Measurements from ENCODE around the gene ZMAT5. TPM values are rescaled to one million over a fixed set of nuclear protein-coding genes. Genes with fewer than 3 reads are reported as not detected.

The ZMAT5 gene
- total RNA-seq, 1 donor from 2014 or later = 18.8 TPM

DNA sequence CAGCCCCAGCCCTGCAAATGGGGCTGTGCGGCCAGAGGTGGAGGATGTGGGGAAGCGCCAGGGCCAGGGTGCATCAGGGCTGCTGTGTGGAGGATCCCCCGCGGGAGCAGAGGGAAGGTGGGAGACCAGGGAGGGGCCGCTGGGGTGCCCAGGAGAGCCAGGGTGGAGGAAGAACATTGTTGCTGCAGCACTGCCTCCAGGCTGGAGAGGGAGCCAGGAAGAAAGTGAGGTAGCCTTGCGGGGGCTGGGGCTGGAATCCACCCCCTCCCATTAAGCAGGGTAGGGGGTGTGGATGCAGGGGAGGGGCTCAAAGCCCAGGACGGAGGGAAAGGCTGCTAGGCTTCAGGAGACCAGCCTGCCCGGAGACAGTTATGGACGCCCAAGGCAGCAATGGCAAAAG is 32.0 kb downstream of the ZMAT5 start:
- no peak overlapping the region for H3K9ac ChIP-seq (ENCODE audit: low read depth in 1 of 3, low read length in 3 of 3)
- H3K4me3 ChIP-seq (ENCODE audit: low read length in 3 of 3) = no peak overlapping the region
- no peak overlapping the region for H3K27ac ChIP-seq (ENCODE audit: low read depth, low read length)
- H3K36me3 ChIP-seq (ENCODE audit: control insufficient read depth in 3 of 3, insufficient read depth in 3 of 3, low read length in 3 of 3) = peaks cover 18 to 36% (median 35%) of the 10 kb centered on the region in 3 donors
- H3K4me1 ChIP-seq (ENCODE audit: control insufficient read depth in 3 of 3, insufficient read depth in 3 of 3, low read length in 3 of 3) = peaks cover 7 to 11% (median 9%) of the 10 kb centered on the region in 3 donors
- H3K27me3 ChIP-seq (ENCODE audit: control insufficient read depth in 3 of 3, insufficient read depth in 3 of 3, low read length in 3 of 3) = no peaks in the 10 kb centered on the region
- H3K9me3 ChIP-seq (ENCODE audit: control insufficient read depth in 3 of 3, low read length in 3 of 3) = no peaks in the 10 kb centered on the region

DNA sequence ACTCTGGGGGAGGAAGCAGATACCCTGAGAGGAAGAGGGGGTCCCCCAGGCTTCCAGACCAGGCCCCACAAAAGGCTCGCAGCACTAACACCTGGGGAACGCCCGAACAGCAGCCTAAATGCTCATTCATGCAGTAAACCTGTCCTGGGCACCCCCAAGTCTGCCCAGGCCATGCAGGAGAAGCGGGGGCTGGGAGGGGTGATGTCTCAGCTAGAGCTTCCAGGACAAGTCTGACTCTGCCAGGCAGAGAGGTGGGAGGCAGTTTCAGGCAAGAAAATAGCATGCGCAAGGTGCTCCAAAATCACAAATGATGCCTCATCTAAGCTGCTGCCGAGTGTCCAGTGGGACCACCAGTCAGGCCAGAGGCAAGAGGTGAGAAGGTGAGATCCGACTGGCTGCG is 32.4 kb downstream of the ZMAT5 start:
- no peaks in the 10 kb centered on the region for H3K9me3 ChIP-seq (ENCODE audit: control insufficient read depth in 3 of 3, low read length in 3 of 3)
- no peak overlapping the region for H3K4me3 ChIP-seq (ENCODE audit: low read length in 3 of 3)
- H3K27ac ChIP-seq (ENCODE audit: low read depth, low read length) = no peak overlapping the region
- H3K27me3 ChIP-seq (ENCODE audit: control insufficient read depth in 3 of 3, insufficient read depth in 3 of 3, low read length in 3 of 3) = no peaks in the 10 kb centered on the region
- peaks cover 18 to 32% (median 30%) of the 10 kb centered on the region in 3 donors for H3K36me3 ChIP-seq (ENCODE audit: control insufficient read depth in 3 of 3, insufficient read depth in 3 of 3, low read length in 3 of 3)
- peaks cover 7 to 11% (median 9%) of the 10 kb centered on the region in 3 donors for H3K4me1 ChIP-seq (ENCODE audit: control insufficient read depth in 3 of 3, insufficient read depth in 3 of 3, low read length in 3 of 3)
- no peak overlapping the region for H3K9ac ChIP-seq (ENCODE audit: low read depth in 1 of 3, low read length in 3 of 3)

DNA sequence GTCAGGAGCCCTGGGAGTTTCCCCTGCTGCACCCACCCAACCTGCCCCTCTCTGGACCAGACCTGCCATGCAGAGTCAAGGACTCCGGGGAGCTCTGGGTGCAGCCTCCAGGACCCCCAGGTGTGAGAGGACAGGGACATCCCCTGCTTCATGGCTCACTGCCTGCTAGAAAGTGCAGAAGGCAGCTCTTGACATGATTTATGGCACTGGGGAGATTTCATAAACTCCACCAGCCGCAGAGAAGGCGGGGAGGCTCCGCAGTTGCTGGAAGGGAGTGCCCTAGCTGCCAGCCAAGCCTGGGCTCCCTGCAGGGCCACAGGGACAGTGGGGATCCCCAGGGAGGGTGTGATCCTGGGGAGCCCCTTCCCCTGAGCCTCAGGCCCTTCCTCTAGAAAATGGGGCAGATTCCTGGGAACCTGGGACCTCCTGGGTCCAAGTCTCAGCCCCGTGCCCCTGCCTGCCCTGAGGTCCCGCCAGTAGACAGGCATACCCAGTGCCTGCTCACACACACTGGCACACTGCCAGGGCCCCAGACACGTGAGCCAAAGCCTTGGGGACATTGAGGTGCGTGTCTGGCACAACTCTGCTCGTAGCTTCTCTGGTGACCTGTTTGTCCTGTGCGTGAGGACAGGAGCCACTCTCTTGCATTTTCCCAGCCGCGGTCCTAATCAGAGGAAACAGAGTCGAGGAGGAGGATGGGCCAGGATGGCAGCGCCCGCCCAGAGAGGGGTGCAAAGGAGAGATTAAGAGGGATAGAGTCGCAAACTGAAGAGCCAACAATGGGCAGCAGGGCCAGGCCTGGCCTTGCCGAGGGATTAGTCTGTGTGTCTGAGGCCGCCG is 33.2 kb downstream of the ZMAT5 start:
- peaks cover 18 to 26% (median 25%) of the 10 kb centered on the region in 3 donors for H3K36me3 ChIP-seq (ENCODE audit: control insufficient read depth in 3 of 3, insufficient read depth in 3 of 3, low read length in 3 of 3)
- H3K27me3 ChIP-seq (ENCODE audit: control insufficient read depth in 3 of 3, insufficient read depth in 3 of 3, low read length in 3 of 3) = no peaks in the 10 kb centered on the region
- no peak overlapping the region for H3K4me3 ChIP-seq (ENCODE audit: low read length in 3 of 3)
- H3K9ac ChIP-seq (ENCODE audit: low read depth in 1 of 3, low read length in 3 of 3) = peak overlapping the region in 1 of 3 donors; percentile 14
- no peaks in the 10 kb centered on the region for H3K9me3 ChIP-seq (ENCODE audit: control insufficient read depth in 3 of 3, low read length in 3 of 3)
- H3K27ac ChIP-seq (ENCODE audit: low read depth, low read length) = peak overlapping the region; percentile 23
- peaks cover 7 to 11% (median 9%) of the 10 kb centered on the region in 3 donors for H3K4me1 ChIP-seq (ENCODE audit: control insufficient read depth in 3 of 3, insufficient read depth in 3 of 3, low read length in 3 of 3)

DNA sequence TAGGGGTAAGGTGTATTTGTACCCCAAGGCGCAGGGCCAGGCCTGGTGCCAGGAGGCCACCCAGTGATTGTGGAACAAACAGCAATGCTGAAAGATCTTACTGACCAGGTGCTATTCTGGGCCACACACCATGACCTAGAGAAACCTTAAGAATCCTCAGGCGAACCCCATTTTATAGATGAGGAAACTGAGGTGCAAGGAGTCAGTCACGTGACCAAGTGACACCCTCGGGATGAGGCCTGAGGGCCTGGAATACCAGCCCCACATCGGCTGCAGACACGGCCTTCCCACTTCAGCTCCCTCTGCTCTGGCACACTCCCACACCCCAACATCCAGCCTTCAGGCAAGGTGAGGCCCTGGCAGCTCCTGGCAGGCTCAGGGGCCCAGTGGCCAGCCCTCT is 33.9 kb downstream of the ZMAT5 start:
- Histone ChIP-seq H3K9me3 (ENCODE audit: control insufficient read depth in 3 of 3, low read length in 3 of 3) (no peaks in the 10 kb centered on the region), H3K36me3 (ENCODE audit: control insufficient read depth in 3 of 3, insufficient read depth in 3 of 3, low read length in 3 of 3) (peaks cover 13 to 24% (median 22%) of the 10 kb centered on the region in 3 donors), H3K27me3 (ENCODE audit: control insufficient read depth in 3 of 3, insufficient read depth in 3 of 3, low read length in 3 of 3) (no peaks in the 10 kb centered on the region), H3K9ac (ENCODE audit: low read depth in 1 of 3, low read length in 3 of 3) (no peak overlapping the region), H3K27ac (ENCODE audit: low read depth, low read length) (no peak overlapping the region), H3K4me3 (ENCODE audit: low read length in 3 of 3) (no peak overlapping the region), H3K4me1 (ENCODE audit: control insufficient read depth in 3 of 3, insufficient read depth in 3 of 3, low read length in 3 of 3) (peaks cover 7 to 11% (median 9%) of the 10 kb centered on the region in 3 donors)

DNA sequence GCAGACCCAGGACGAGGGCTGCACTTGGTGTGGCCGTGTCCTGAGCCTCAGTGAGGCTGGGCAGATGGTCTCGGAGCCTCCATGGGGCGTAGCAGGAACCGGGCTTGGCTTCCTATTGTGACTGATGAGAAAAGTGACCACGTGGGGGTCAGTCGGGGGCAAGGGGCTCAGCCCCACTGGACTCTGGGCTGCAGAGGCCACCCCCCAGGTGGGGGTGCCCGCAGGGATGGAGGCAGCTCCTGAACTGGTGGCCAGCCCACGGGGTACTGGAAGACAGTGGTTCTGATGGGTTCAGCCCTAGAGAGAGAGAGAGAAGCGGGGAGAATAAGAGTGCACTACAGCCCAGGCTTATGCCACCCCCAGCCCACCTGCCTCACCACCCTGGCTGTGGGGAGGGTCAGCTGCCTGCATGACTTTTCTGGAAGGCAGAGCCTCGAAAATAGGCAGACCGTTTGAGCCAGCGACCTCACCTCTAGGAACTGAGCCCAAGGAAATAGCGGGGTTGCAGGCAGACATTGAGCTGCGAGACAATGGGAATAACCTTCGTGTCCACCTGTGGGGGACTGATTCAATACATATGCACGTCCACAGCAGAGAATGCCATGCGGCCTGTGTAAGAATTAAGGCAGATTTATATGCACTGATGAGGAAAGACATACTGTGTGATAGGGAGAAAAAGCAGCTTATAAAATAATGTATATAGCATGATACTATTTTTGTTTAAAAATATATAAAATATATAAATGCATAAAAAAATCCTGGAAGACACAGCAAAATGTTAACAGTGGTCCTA is 35.6 kb downstream of the ZMAT5 start:
- no peaks in the 10 kb centered on the region for H3K27me3 ChIP-seq (ENCODE audit: control insufficient read depth in 3 of 3, insufficient read depth in 3 of 3, low read length in 3 of 3)
- peaks cover 8 to 18% (median 16%) of the 10 kb centered on the region in 3 donors for H3K36me3 ChIP-seq (ENCODE audit: control insufficient read depth in 3 of 3, insufficient read depth in 3 of 3, low read length in 3 of 3)
- H3K9ac ChIP-seq (ENCODE audit: low read depth in 1 of 3, low read length in 3 of 3) = no peak overlapping the region
- no peaks in the 10 kb centered on the region for H3K9me3 ChIP-seq (ENCODE audit: control insufficient read depth in 3 of 3, low read length in 3 of 3)
- no peak overlapping the region for H3K4me3 ChIP-seq (ENCODE audit: low read length in 3 of 3)
- peaks cover 7 to 11% (median 9%) of the 10 kb centered on the region in 3 donors for H3K4me1 ChIP-seq (ENCODE audit: control insufficient read depth in 3 of 3, insufficient read depth in 3 of 3, low read length in 3 of 3)
- no peak overlapping the region for H3K27ac ChIP-seq (ENCODE audit: low read depth, low read length)

DNA sequence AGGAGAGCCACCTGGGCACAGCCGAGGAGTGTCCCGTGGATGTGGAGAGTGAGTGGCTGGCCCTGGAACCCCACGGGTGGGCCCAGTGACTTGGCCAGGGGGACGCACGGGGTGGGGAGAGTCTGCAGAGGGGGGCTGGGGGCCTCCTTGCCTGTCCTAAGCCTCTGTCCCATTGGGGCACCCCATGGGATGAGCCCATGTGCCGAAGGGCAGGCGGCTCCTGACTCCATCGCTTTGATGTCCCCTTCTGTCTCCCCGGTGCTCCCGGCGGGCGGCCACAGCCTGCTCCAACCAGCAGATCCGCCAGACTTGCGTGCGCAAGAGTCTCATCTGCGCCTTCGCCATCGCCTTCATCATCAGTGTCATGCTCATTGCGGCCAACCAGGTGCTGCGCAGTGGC is 37.6 kb downstream of the ZMAT5 start:
- Histone ChIP-seq H3K36me3 (ENCODE audit: control insufficient read depth in 3 of 3, insufficient read depth in 3 of 3, low read length in 3 of 3) (peaks cover 0 to 11% (median 10%) of the 10 kb centered on the region in 3 donors), H3K27me3 (ENCODE audit: control insufficient read depth in 3 of 3, insufficient read depth in 3 of 3, low read length in 3 of 3) (peaks cover 0 to 7% (median under 1%) of the 10 kb centered on the region in 3 donors), H3K4me1 (ENCODE audit: control insufficient read depth in 3 of 3, insufficient read depth in 3 of 3, low read length in 3 of 3) (peaks cover 7 to 8% (median 7%) of the 10 kb centered on the region in 3 donors), H3K9me3 (ENCODE audit: control insufficient read depth in 3 of 3, low read length in 3 of 3) (no peaks in the 10 kb centered on the region), H3K27ac (ENCODE audit: low read depth, low read length) (no peak overlapping the region), H3K4me3 (ENCODE audit: low read length in 3 of 3) (no peak overlapping the region), H3K9ac (ENCODE audit: low read depth in 1 of 3, low read length in 3 of 3) (no peak overlapping the region)

DNA sequence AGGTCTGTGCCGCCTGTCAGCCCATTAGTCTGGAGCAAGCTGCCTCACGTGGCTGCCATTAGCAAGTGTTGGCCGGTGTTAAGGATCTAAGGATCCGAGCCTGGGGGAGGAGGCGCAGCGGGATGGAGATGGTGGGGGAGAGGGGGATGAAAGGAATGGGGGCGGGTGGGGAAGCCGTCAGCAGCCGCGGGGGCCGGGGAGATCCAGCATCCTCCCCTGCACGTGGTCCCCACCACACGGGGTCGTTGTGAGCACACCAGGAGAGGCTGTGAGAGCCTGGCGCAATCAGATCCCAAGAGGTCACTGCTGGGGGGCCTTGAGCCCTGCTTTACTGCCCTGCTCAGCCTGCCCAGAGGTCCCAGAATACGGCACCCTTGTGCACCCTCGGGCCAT is 39.7 kb downstream of the ZMAT5 start:
- peaks cover 0 to 15% (median 15%) of the 10 kb centered on the region in 3 donors for H3K27me3 ChIP-seq (ENCODE audit: control insufficient read depth in 3 of 3, insufficient read depth in 3 of 3, low read length in 3 of 3)
- no peaks in the 10 kb centered on the region for H3K9me3 ChIP-seq (ENCODE audit: control insufficient read depth in 3 of 3, low read length in 3 of 3)
- no peak overlapping the region for H3K4me3 ChIP-seq (ENCODE audit: low read length in 3 of 3)
- peaks cover 0 to 9% (median 7%) of the 10 kb centered on the region in 3 donors for H3K36me3 ChIP-seq (ENCODE audit: control insufficient read depth in 3 of 3, insufficient read depth in 3 of 3, low read length in 3 of 3)
- H3K4me1 ChIP-seq (ENCODE audit: control insufficient read depth in 3 of 3, insufficient read depth in 3 of 3, low read length in 3 of 3) = no peaks in the 10 kb centered on the region
- no peak overlapping the region for H3K27ac ChIP-seq (ENCODE audit: low read depth, low read length)
- H3K9ac ChIP-seq (ENCODE audit: low read depth in 1 of 3, low read length in 3 of 3) = no peak overlapping the region

DNA sequence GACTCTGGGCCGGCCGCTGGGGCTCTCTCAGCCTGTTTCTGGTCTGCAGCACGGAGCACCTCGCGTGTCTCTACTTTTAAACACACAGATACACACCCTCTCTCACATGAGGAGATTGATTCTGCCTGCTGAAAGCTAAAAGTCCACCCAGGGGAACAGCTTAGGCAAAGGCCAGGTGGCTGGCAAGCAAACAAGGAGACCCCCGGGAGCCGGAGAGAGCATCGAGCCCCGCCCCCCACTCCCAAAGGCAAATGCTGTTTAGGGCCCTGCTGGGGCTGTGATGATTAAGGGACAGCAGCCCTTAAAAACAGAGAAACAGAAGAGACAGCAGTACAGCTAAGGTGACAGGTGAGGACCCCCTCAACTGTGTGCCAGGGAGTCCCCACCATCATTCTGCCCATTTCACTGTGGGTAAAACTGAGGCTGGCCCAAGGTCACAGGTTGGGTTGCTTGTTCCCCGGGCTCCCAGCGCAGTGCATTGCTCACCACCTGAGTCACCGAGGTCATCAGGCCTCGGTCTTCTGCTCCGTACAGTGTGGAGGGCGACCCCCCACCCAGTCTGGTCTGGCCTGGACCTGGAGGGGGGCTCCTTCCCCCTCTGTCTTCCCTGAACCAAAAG is 40.2 kb downstream of the ZMAT5 start:
- Histone ChIP-seq H3K27me3 (ENCODE audit: control insufficient read depth in 3 of 3, insufficient read depth in 3 of 3, low read length in 3 of 3) (peaks cover under 1 to 19% (median 18%) of the 10 kb centered on the region in 3 donors), H3K4me3 (ENCODE audit: low read length in 3 of 3) (no peak overlapping the region), H3K27ac (ENCODE audit: low read depth, low read length) (no peak overlapping the region), H3K9me3 (ENCODE audit: control insufficient read depth in 3 of 3, low read length in 3 of 3) (no peaks in the 10 kb centered on the region), H3K4me1 (ENCODE audit: control insufficient read depth in 3 of 3, insufficient read depth in 3 of 3, low read length in 3 of 3) (no peaks in the 10 kb centered on the region), H3K36me3 (ENCODE audit: control insufficient read depth in 3 of 3, insufficient read depth in 3 of 3, low read length in 3 of 3) (peaks cover 0 to 9% (median 4%) of the 10 kb centered on the region in 3 donors), H3K9ac (ENCODE audit: low read depth in 1 of 3, low read length in 3 of 3) (no peak overlapping the region)

DNA sequence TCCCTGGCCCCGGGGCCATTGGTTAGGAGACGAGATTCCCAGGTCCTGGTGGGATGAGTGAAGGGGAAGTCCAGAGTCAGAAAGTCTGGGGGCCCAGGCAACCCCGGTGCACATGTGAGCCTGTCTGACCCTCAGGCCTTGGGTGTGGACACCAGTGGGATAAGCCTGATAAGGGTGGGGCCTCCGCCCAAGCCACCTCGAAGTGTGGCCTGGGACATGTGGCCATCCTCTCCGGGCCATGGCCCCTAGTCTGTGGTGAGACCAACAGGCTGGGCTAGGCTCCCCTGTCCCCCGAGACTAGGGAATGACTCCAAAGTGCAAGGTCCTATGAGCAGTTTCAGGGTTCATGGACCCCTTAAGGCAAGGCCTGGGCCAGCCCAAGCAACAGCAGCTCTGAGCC is 40.7 kb downstream of the ZMAT5 start:
- no peak overlapping the region for H3K4me3 ChIP-seq (ENCODE audit: low read length in 3 of 3)
- H3K27ac ChIP-seq (ENCODE audit: low read depth, low read length) = no peak overlapping the region
- no peaks in the 10 kb centered on the region for H3K4me1 ChIP-seq (ENCODE audit: control insufficient read depth in 3 of 3, insufficient read depth in 3 of 3, low read length in 3 of 3)
- peaks cover 6 to 24% (median 23%) of the 10 kb centered on the region in 3 donors for H3K27me3 ChIP-seq (ENCODE audit: control insufficient read depth in 3 of 3, insufficient read depth in 3 of 3, low read length in 3 of 3)
- H3K36me3 ChIP-seq (ENCODE audit: control insufficient read depth in 3 of 3, insufficient read depth in 3 of 3, low read length in 3 of 3) = peaks cover 0 to 8% (median 1%) of the 10 kb centered on the region in 3 donors
- H3K9me3 ChIP-seq (ENCODE audit: control insufficient read depth in 3 of 3, low read length in 3 of 3) = no peaks in the 10 kb centered on the region
- H3K9ac ChIP-seq (ENCODE audit: low read depth in 1 of 3, low read length in 3 of 3) = no peak overlapping the region
